Measurements from ENCODE around the gene RAB3GAP1. TPM values are rescaled to one million over a fixed set of nuclear protein-coding genes. Genes with fewer than 3 reads are reported as not detected.
A peak's percentile ranks its signal among the peaks of the same experiment; 100 is the strongest.

The RAB3GAP1 gene
- 10 to 100 TPM; 28.5 to 29.6 TPM for total RNA-seq
- 32.8 TPM for polyA plus RNA-seq (2013, experiment 1 of 2)
- polyA plus RNA-seq (2013, experiment 2 of 2) = 30.3 TPM
- long read RNA-seq, experiment 1, full-length matches to known transcripts = 2 of 21 reads
- long read RNA-seq, experiment 1, partial matches to known transcripts = 11 of 21 reads
- long read RNA-seq, experiment 1, other reads (novel, unspliced or antisense) = 8 of 21 reads
- long read RNA-seq, experiment 2, full-length matches to known transcripts = 29 of 59 reads
- long read RNA-seq, experiment 2, partial matches to known transcripts = 15 of 59 reads
- long read RNA-seq, experiment 2, other reads (novel, unspliced or antisense) = 15 of 59 reads
- long read RNA-seq, experiment 3, full-length matches to known transcripts = 29 of 60 reads
- long read RNA-seq, experiment 3, partial matches to known transcripts = 15 of 60 reads
- long read RNA-seq, experiment 3, other reads (novel, unspliced or antisense) = 16 of 60 reads
- long read RNA-seq, experiment 4, full-length matches to known transcripts = 6 of 35 reads
- long read RNA-seq, experiment 4, partial matches to known transcripts = 6 of 35 reads
- long read RNA-seq, experiment 4, other reads (novel, unspliced or antisense) = 23 of 35 reads

DNA sequence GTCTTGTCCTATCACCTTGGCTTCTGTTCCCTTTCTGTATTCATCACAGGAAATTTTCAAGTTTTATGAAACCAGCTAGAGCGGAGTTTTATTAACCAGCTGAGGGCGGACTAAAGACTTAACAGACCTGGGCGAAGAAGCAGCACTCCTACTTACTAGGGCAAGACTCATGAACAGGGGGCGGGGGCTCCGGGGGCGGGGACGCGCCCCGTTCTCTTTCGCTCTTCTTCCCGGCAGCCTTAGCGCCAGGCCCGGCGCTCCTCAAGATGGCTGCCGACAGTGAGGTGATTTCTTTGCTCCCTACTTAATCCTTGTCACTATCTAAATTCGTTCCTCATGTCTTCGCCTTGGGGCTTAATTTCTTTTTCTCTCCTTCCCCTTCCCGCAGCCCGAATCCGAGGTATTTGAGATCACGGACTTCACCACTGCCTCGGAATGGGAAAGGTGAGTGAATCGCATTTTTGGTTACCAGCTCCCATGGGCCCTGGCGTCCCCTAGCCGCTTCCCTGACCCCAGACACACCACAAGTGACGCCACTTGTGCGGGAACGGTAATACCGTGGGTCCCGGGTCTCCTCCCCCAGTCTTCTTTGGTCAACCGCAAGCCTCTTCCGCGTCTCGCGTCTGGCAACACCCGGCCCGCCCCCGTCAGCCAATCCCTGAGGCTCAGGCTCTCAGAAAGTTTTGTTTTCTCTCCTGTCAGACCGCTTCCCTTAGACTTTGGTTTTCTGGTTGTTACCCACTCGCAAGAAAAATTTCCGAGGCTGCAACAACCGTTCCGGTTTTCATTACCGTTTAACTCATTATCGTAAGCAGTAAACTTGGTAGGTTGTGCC, at the start of gene RAB3GAP1:
Gene RAB3GAP1, plus strand, starts transcription at position 251 of the 835 bp plus-strand sequence. Its CDS starts 16 bp downstream, at position 267.
- no peak for TF ChIP-seq CTCF (conservative IDR thresholded peaks at IDR 0.05)
- peak within 1 kb of the TSS; percentile 99 for H3K27ac Mint-ChIP-seq
- Histone ChIP-seq H3K27ac (ENCODE audit: low read depth, low read length) (peak within 1 kb of the TSS; percentile 91), H3K9ac (ENCODE audit: extremely low read depth, low read length, poor library complexity, severe bottlenecking) (peak within 1 kb of the TSS; percentile 98), H3K4me3 (ENCODE audit: low read length) (peak within 1 kb of the TSS; percentile 98), H3K36me3 (ENCODE audit: control insufficient read depth, insufficient read depth, low read length) (peaks cover 16% of the 10 kb centered on the region), H3K9me3 (ENCODE audit: control insufficient read depth, low read length) (no peaks in the 10 kb centered on the region), H3K4me1 (ENCODE audit: control insufficient read depth, insufficient read depth, low read length) (no peaks in the 10 kb centered on the region), H3K27me3 (ENCODE audit: control insufficient read depth, insufficient read depth, low read length, poor library complexity, severe bottlenecking) (no peaks in the 10 kb centered on the region)
- H3K4me1 Mint-ChIP-seq = peaks cover 22% of the 10 kb centered on the region
- no peaks in the 10 kb centered on the region for H3K27me3 Mint-ChIP-seq (ENCODE audit: insufficient read depth)
- peaks cover 12% of the 10 kb centered on the region for H3K36me3 Mint-ChIP-seq (ENCODE audit: low read depth)
- DNase-seq = peak; percentile 92
- H3K4me3 Mint-ChIP-seq = peak within 1 kb of the TSS; percentile 97
- H3K9me3 Mint-ChIP-seq = no peaks in the 10 kb centered on the region
- WGBS, 2 experiments (ENCODE audit: insufficient coverage in 1 of 2, insufficient read length in 1 of 2) = 1 to 2% methylated on average over 38 to 45 of the region's 45 CpGs

DNA sequence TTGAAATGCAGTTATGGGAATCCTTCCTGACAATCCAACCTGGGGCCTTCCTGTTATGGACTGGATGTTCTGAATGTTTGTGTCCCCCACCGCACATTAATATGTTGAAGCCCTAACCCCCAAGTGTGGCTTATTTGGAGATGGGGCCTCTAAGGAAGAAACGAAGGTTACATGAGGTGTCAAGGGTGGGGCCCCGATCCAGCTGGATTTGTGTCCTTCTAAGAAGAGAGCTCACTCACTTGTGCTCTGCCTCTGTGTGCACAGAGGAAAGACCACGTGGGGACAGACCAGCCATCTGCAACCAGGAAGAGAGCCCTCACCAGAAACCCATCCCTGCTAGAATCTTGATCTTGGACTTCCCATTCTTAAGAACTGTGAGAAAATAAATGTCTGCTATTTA, 49.3 kb upstream of the RAB3GAP1 start:
- Mint-ChIP-seq H3K27me3 (ENCODE audit: insufficient read depth) (peaks cover 6% of the 10 kb centered on the region), H3K27ac (no peak overlapping the region), H3K4me3 (no peak overlapping the region), H3K36me3 (ENCODE audit: low read depth) (no peaks in the 10 kb centered on the region), H3K4me1 (peaks cover 8% of the 10 kb centered on the region), H3K9me3 (no peaks in the 10 kb centered on the region)
- Histone ChIP-seq H3K36me3 (ENCODE audit: control insufficient read depth, insufficient read depth, low read length) (no peaks in the 10 kb centered on the region), H3K27ac (ENCODE audit: low read depth, low read length) (no peak overlapping the region), H3K4me1 (ENCODE audit: control insufficient read depth, insufficient read depth, low read length) (peaks cover 4% of the 10 kb centered on the region), H3K27me3 (ENCODE audit: control insufficient read depth, insufficient read depth, low read length, poor library complexity, severe bottlenecking) (no peaks in the 10 kb centered on the region), H3K9me3 (ENCODE audit: control insufficient read depth, low read length) (no peaks in the 10 kb centered on the region), H3K9ac (ENCODE audit: extremely low read depth, low read length, poor library complexity, severe bottlenecking) (no peak overlapping the region), H3K4me3 (ENCODE audit: low read length) (no peak overlapping the region)
- TF ChIP-seq CTCF (conservative IDR thresholded peaks at IDR 0.05) = no peak
- 90 to 91% methylated on average over 2 to 4 of the region's 4 CpGs for WGBS, 2 experiments (ENCODE audit: insufficient coverage in 1 of 2, insufficient read length in 1 of 2)
- no peak for DNase-seq

DNA sequence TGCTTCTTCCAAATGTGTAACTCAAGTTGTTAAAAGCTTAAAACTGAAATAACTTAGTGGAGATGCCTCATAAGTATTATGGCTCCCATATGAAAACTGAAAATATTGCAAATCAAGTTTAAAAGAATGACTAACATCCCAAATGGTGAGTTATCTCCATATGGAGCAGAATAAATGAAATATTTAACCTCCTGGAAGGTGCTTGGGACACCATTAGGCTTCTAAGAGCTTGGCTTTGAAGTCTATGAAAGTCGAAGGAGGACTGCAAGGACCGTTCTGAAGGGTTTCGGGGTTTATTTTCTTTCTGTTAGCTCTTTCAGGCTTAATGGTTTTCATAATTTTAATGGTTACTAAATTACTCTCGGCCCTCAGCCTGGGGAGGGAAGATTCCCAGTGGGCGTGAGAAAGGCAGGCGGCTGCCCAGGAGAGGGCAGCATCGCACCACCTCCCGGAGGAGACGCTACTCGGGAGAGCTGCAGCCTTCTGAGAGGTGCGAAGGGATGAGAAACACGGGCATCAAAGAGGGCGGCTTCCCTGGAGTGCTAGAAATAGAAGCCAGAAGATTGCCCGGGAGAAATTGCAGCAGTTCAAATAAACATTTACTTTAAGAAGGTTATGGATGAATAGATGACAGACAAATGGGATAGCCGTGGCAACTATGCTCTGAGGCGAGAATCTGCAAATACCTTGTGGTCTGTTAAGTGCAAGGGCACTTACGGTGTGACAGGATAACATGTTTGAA, 47.9 kb upstream of the RAB3GAP1 start:
- Histone ChIP-seq H3K9me3 (ENCODE audit: control insufficient read depth, low read length) (no peaks in the 10 kb centered on the region), H3K27me3 (ENCODE audit: control insufficient read depth, insufficient read depth, low read length, poor library complexity, severe bottlenecking) (no peaks in the 10 kb centered on the region), H3K27ac (ENCODE audit: low read depth, low read length) (no peak overlapping the region), H3K4me3 (ENCODE audit: low read length) (no peak overlapping the region), H3K36me3 (ENCODE audit: control insufficient read depth, insufficient read depth, low read length) (no peaks in the 10 kb centered on the region), H3K4me1 (ENCODE audit: control insufficient read depth, insufficient read depth, low read length) (peaks cover 4% of the 10 kb centered on the region), H3K9ac (ENCODE audit: extremely low read depth, low read length, poor library complexity, severe bottlenecking) (no peak overlapping the region)
- H3K4me1 Mint-ChIP-seq = peaks cover 8% of the 10 kb centered on the region
- H3K4me3 Mint-ChIP-seq = no peak overlapping the region
- H3K27ac Mint-ChIP-seq = no peak overlapping the region
- H3K9me3 Mint-ChIP-seq = no peaks in the 10 kb centered on the region
- peaks cover 6% of the 10 kb centered on the region for H3K27me3 Mint-ChIP-seq (ENCODE audit: insufficient read depth)
- 9 to 23% methylated on average over 10 to 17 of the region's 17 CpGs for WGBS, 2 experiments (ENCODE audit: insufficient coverage in 1 of 2, insufficient read length in 1 of 2)
- DNase-seq = peak; percentile 92
- peak; percentile 98 for TF ChIP-seq CTCF (conservative IDR thresholded peaks at IDR 0.05)
- no peaks in the 10 kb centered on the region for H3K36me3 Mint-ChIP-seq (ENCODE audit: low read depth)

All from endodermal cell (in vitro differentiated cells).